GM12878 (cell line): ENCODE measurements around the gene ZC3H10. TPM values are rescaled to one million over a fixed set of nuclear protein-coding genes. Genes with fewer than 3 reads are reported as not detected.

Experiments
- ATF7 ChIP-seq: fragments of 450-650 bp; IDR thresholded peaks from 2 replicates; pipeline ENCODE4 v1.6.1; 2016; ENCODE audit warnings: low read depth, mild to moderate bottlenecking
- BACH1 ChIP-seq: fragments of 450-650 bp; IDR thresholded peaks from 2 replicates; pipeline ENCODE4 v1.6.1; 2017; ENCODE audit warnings: mild to moderate bottlenecking, borderline replicate concordance
- E4F1 ChIP-seq: fragments of 450-650 bp; IDR thresholded peaks from 2 replicates; pipeline ENCODE4 v1.6.1; 2018; ENCODE audit warnings: borderline replicate concordance, mild to moderate bottlenecking; ENCODE audit not compliant: partially characterized antibody
- HDGF ChIP-seq: fragments of 450-650 bp; IDR thresholded peaks from 2 replicates; pipeline ENCODE4 v1.6.1; 2016; ENCODE audit warnings: antibody characterized with exemption
- NFXL1 ChIP-seq: fragments of 450-650 bp; IDR thresholded peaks from 2 replicates; pipeline ENCODE4 v1.6.1; 2017; ENCODE audit warnings: antibody characterized with exemption, mild to moderate bottlenecking, borderline replicate concordance
- NFYB ChIP-seq: IDR thresholded peaks from 2 replicates; pipeline ENCODE4 v1.6.1; 2011; ENCODE audit warnings: low read depth, mild to moderate bottlenecking, low read length, improper control_type of control experiment, moderate library complexity; ENCODE audit not compliant: insufficient read depth
- RCOR1 ChIP-seq: conservative IDR thresholded peaks from 2 replicates; pipeline ENCODE4 v1.6.1; 2012; ENCODE audit warnings: low read depth, low read length, improper control_type of control experiment
- SREBF2 ChIP-seq: IDR thresholded peaks from 2 replicates; pipeline ENCODE4 v1.6.1; 2012; ENCODE audit warnings: mild to moderate bottlenecking, low read length
- TBL1XR1 ChIP-seq: IDR thresholded peaks from 2 replicates; pipeline ENCODE4 v1.6.1; 2012; ENCODE audit warnings: low read depth, low read length, improper control_type of control experiment
- ZBTB33 ChIP-seq: fragments of 450-650 bp; IDR thresholded peaks from 2 replicates; pipeline ENCODE4 v1.6.1; 2017; ENCODE audit warnings: mild to moderate bottlenecking
- ZBTB40 ChIP-seq: fragments of 450-650 bp; IDR thresholded peaks from 2 replicates; pipeline ENCODE4 v1.6.1; 2016; ENCODE audit warnings: mild to moderate bottlenecking, moderate library complexity, borderline replicate concordance
- ZNF24 ChIP-seq: fragments of 450-650 bp; IDR thresholded peaks from 2 replicates; pipeline ENCODE4 v1.6.1; 2017; ENCODE audit warnings: antibody characterized with exemption, mild to moderate bottlenecking
- ZNF274 ChIP-seq: IDR thresholded peaks from one replicate; pipeline ENCODE4 v1.8.0; 2011; ENCODE audit not compliant: insufficient read length, insufficient read depth
- ZNF687 ChIP-seq: fragments of 450-650 bp; IDR thresholded peaks from 2 replicates; pipeline ENCODE4 v1.6.1; 2017; ENCODE audit warnings: mild to moderate bottlenecking, moderate library complexity
- polyA plus RNA-seq, 11 experiments: library from polyadenylated mRNA; depleted of rRNA in 4 of 11; unstranded in 6 of 11; stranded (reverse) in 5 of 11; fragments of >200 nt; fragmentation: Nextera tagmentation in 4 of 11; fragmentation: Illumina TruSeq in 1 of 11; extraction: Ambion mirVana in 4 of 11; extraction: Trizol in 1 of 11; gene quantifications; 1 replicate in 1 of 11; 2 replicates in 10 of 11; pipeline versions ENCODE4 v1.2.1 to v1.2.3, GENCODE V29; 2011 to 2016; ENCODE audit warnings: inconsistent platforms in 2 of 11, missing spikeins in 2 of 11, low read depth in 1 of 11
- total RNA-seq, 4 experiments: library from RNA; depleted of rRNA in 3 of 4; stranded (reverse); fragments of >200 nt in 3 of 4; fragmentation: Illumina TruSeq in 1 of 4; extraction: Trizol in 1 of 4; gene quantifications; 2 replicates each; pipeline versions ENCODE4 v1.2.1 to v1.2.3, GENCODE V29; 2013 to 2021

The ZC3H10 gene
- total and polyA plus RNA-seq, 10 of the 15 experiments (the other 5 are each of a cell fraction or from before 2014, with no cell fraction given), result 0.56 to 6.4 (median 3.7) TPM

- TF ChIP-seq E4F1, result peak; percentile 98
- TF ChIP-seq ZBTB40, result peak; percentile 98
- no peak for TF ChIP-seq NFYB
- peak; percentile 99 for TF ChIP-seq BACH1
- TF ChIP-seq ATF7, result peak; percentile 83
- TF ChIP-seq ZBTB33, result 0 out of 2 replicates have a peak, but pooled peaks have one; percentile 22
- TF ChIP-seq ZNF687, result peak; percentile 62
- peak; percentile 84; the same call in 1 of the 2 replicates for TF ChIP-seq TBL1XR1
- no peak for TF ChIP-seq NFXL1
- TF ChIP-seq HDGF, result peak; percentile 93
- TF ChIP-seq RCOR1, result no peak
- TF ChIP-seq ZNF274, result no peak
- peak; percentile 59; the same call in 1 of the 2 replicates for TF ChIP-seq SREBF2
- TF ChIP-seq ZNF24, result no peak
Measured at GRCh38 chr12:56117778-56118687, at the start of gene ZC3H10 (continued).
